ENCODE results near the gene ZNF45.
"Not testable (repeated sequence)": the region's sequence is repeated elsewhere in the genome, so short reads cannot be mapped to it uniquely, and the experiment has no call there.

Gene ZNF45

GRCh38 chr19:43957891-43958290, 22.8 kb upstream of the ZNF45 start:
- no peak overlapping the region for H3K27ac ChIP-seq
- TF ChIP-seq CTCF (conservative IDR thresholded peaks at IDR 0.05), result no peak

DNA sequence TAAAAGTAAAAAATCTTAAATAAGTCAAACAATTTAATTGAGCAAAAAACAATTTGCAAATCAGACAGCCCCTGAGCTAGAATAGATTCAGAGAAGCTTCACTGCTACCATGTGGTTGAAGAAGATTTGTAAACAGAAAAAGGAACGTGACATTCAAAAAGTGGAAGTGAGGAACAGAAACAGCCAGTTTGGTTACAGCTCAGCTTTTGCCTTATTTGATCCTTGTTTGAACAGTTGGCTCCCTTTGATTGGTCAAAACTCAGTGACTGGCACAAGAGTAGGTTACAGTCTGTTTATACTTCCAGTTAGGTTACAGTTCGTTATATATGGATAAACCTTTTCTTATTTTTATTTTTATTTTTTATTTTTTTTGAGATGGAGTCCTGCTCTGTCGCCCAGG, 21.7 kb upstream of the ZNF45 start:
- TF ChIP-seq CTCF (conservative IDR thresholded peaks at IDR 0.05), result no peak
- no peak overlapping the region for H3K27ac ChIP-seq

- peak; percentile 80 for TF ChIP-seq CTCF (conservative IDR thresholded peaks at IDR 0.05)
- peak within 1 kb of the TSS; percentile 76 for H3K27ac ChIP-seq
These were observed 16.0 kb upstream of the ZNF45 start, which contains the start of gene ZNF221 for GRCh38 chr19:43950834-43951645. Gene ZNF221 (plus strand): TSS chr19:43951228. CDS start chr19:43962727, 11,499 bp downstream.

DNA sequence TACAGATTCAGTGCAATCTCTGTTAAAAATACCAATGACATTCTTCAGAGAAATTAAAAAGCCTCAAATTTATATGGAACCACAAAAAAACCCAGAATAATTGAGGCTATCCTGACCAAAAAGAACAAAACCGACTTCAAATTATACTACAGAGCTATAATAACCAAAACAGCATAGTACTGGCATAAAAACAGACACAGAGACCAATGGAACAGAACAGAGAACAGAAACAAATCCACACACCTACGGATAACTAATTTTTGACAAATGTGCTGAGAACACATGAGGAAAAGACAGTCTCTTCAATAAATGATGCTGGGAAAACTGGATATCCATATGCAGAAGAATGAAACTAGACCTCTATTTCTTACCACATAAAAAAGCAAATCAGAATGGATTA, 14.7 kb upstream of the ZNF45 start:
- H3K27ac ChIP-seq, result not testable (repeated sequence)

DNA sequence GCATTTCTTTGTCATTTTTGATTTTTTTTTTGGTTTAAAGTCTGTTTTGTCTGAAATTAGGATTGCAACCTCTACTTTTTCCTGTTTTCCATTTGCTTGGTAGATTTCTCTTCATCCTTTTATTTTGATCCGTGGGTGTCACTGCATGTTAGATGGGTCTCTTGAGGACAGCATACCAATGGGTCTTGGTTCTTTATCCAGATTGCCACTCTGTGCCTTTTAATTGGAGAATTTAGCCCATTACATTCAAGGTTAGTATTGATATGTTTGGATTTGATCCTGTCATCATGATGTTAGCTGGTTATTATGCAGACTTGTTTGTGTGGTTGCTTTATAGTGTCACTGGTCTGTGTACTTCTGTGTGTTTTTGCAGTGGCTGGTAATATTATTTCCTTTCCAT, 12.3 kb upstream of the ZNF45 start:
- H3K27ac ChIP-seq, result not testable (repeated sequence)

- H3K27ac ChIP-seq, result no peak overlapping the region
- TF ChIP-seq CTCF (conservative IDR thresholded peaks at IDR 0.05), result no peak
These were observed 6.1 kb upstream of the ZNF45 start for GRCh38 chr19:43941209-43941608.

GRCh38 chr19:43940719-43941118, 5.6 kb upstream of the ZNF45 start:
- TF ChIP-seq CTCF (conservative IDR thresholded peaks at IDR 0.05), result no peak

DNA sequence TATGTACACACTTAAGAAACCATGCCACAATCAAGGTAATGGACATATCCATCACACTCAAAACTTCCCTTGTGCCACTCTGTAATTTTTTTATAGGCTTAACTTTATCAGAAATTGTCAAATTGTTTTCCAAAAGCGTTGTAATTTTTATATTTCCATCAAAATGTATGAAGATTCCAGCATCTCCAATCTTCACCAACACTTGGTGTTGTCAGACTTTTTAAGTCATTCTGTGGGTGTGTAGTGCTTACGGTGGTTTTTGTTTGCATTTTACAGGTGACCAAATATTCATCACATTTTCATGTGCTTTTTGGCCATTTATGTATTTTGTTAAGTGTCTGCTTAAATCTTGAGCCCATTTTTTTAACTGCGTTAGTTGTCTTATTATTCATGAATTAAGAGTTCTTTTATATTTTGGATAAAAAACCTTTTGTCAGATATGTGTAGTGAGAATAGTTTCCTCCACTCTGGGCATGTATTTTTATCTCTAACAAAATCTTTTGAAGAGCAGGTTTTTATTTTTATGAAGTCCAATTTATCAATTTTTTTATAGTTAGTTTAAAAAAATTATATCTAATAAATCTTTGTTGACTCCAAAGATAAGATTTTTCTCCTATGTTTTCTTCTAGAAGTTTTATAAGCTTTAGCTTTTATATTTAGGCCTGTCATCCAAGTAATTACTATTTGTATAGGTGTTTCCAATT, 4.6 kb upstream of the ZNF45 start:
- H3K27ac ChIP-seq, result no peak overlapping the region
- no peak for TF ChIP-seq CTCF (conservative IDR thresholded peaks at IDR 0.05)

More at GRCh38 chr19:43940719-43941118, 5.6 kb upstream of the ZNF45 start:
- H3K27ac ChIP-seq, result no peak overlapping the region

Measured in VCaP (cell line).